Mammary epithelial cell (primary cell): Measurements from ENCODE around the gene MAP4.

ENCODE experiments used
- CTCF ChIP-seq, 2 donors: IDR thresholded peaks in 1 of 2; conservative IDR thresholded peaks in 1 of 2; 2 replicates each; pipeline ENCODE4 v1.5.1; 2011 to 2012; ENCODE audit warnings: inconsistent platforms in 2 of 2, low read length in 2 of 2, mild to moderate bottlenecking in 2 of 2, control low read depth in 1 of 2, low read depth in 1 of 2; ENCODE audit not compliant: insufficient read depth in 1 of 2; ENCODE audit errors: extremely low read depth in 1 of 2
- EZH2 ChIP-seq: IDR thresholded peaks from 2 replicates; pipeline ENCODE4 v1.6.1; 2012; ENCODE audit warnings: low read length, inconsistent platforms, borderline replicate concordance

GRCh38 chr3:47857151-47857550, 159.1 kb downstream of the MAP4 start:
- TF ChIP-seq CTCF (conservative IDR thresholded peaks at IDR 0.05 in 1 of 2, IDR thresholded peaks at IDR 0.05 in 1 of 2; ENCODE audit: extremely low read depth in 1 of 2, insufficient read depth in 1 of 2, low read depth in 1 of 2, low read length in 2 of 2): no peak
- no peak for TF ChIP-seq EZH2
